ENCODE measurements around the gene HSDL1. TPM values are rescaled to one million over a fixed set of nuclear protein-coding genes. Genes with fewer than 3 reads are reported as not detected.
A peak's percentile ranks its signal among the peaks of the same experiment; 100 is the strongest.

The HSDL1 gene
- total RNA-seq, 1 donor from 2014 or later = 24.9 TPM

DNA sequence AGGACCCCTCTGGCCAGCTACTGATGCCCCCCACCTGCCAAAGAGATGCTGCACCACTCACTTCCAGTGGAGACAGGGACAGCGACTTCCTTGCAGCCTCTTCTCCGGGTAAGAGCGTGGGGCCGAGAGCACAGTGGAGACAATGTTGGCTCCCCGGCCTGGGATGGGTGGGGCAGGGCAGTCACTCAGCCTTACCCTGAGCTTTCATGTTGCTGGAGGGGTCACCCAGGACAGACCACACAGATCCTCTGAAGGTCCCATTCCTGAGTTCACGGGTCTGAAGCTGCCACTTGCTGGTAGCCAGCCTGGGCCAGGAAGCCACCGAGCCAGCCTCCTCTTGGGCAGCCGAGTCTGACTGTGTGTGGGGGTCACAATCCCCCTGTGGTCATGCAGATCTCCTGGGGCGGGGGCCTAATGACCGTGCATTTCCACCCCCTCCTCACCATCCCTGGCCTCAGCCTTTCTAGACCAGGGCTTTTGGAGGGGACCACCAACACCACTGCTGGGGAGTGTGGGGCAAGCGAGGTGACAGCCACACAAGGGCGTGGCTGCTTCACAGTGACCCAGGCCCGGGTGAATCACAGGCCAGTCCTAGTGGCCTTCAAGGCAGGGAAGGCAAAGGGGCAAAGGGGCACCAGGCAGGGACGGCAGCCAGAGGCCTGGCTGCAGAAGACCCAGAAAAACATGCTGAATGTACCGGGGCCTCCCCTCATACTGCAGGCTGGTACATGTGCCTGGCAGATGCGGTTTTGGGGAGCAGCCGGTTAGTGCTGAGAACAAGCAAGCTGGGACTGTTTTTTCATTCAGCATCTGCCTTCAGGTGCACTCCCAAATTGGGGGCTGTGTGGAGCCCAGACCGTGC is 31.4 kb upstream of the HSDL1 start:
- DNase-seq (ENCODE audit: low read depth in 2 of 2) = no peak

DNA sequence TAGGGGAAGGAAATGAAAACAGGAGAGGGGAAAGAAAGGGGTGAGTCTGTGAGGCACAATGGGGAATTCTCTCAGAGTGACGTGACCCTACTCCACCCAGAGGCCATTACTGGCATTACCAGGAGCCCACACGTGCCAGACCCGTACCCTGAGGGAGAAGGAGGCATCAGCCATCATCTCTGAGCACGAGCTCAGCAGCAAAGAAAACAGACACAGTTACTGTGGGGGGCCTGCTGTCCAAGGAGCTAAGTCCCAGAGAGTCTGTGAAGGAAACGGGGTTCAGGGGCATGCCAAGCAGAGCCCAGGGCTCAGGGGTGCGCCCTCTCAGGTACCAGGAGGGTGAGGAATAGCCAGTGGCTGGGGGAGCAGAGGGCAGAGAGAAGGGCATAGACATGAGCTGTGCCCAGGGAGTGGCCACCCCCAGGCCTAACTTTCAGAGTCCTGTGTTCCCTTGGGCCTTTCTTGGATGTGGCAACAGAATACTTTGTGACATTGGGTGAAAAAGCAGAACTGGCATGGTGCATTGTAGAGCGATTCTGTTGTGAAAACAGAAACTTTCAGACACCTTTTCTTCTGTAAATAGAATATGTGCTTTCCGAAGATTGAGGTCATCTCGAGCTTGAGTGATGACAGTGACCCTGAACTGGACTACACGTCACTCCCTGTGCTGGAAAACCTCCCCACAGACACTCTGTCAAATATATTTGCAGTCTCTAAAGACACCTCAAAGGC is 30.5 kb upstream of the HSDL1 start:
- DNase-seq (ENCODE audit: low read depth in 2 of 2) = peak in 1 of 2 donors; percentile 26

GRCh38 chr16:84174396-84174795 is 29.4 kb upstream of the HSDL1 start:
- no peak for DNase-seq (ENCODE audit: low read depth in 2 of 2)

- no peak for DNase-seq (ENCODE audit: low read depth in 2 of 2)
Measured at GRCh38 chr16:84169765-84170310, 24.9 kb upstream of the HSDL1 start.

DNA sequence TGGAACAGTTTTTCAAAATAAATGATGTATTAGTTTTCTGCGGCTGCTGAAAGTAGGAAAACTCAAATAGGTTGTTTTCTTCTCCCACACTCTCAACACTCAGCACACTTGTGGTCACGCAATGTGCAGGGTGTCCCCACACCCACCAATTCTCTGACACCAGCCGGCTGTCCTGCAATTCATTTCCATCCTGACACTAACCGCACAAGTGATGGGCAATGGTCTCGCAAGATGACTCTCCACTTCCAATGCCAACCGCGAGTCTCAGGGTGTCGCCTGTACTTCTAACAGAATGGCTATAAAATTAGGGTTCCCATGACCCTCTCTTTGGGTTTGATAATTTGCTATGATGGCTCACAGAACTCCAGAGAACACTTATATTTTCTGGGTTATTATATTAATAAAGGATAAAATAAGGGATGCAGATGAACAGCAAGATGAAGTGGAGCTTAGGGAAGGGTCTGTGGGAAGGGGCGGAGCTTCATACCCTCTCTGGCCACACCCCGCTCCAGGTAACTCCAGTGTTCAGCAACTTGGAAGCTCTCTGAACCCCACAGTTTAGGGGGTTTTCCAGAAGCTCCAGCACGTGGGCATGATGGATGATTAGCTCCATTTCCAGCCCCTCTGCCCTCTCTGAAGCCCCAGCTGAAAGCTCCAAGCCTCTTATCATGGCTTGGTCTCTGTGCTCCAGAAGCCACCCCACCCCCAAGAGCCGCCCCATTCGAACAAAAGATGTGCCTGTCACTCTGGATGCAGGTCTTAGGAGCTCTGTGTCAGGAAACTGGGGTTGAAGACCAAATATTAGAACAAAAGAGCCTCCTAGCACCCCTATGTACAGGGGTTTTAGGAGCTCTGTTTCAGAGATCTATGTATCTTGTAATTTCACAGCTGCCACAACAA is 22.1 kb upstream of the HSDL1 start:
- no peak for DNase-seq (ENCODE audit: low read depth in 2 of 2)

- no peak for DNase-seq (ENCODE audit: low read depth in 2 of 2)
Measured at GRCh38 chr16:84165746-84166145, 20.8 kb upstream of the HSDL1 start.

DNA sequence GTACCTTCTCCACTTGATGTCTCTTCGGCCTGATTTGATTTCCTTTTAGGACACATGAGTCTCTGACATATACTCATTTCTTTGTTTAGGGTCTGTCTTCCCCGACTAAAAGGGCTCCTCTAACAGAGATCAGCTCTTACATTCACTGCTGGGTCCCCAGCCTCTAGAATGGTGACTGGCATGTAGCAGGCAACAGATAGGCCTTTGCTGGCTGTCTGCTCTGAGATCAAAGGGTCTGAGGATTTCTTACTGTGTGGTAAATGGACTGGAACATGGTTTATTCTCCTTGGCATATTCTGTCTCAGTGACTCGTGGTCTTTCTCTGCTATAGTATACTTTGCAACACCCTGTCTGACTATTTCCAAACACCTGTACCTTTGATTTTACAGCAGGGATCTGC is 16.8 kb upstream of the HSDL1 start:
- DNase-seq (ENCODE audit: low read depth in 2 of 2) = no peak

DNA sequence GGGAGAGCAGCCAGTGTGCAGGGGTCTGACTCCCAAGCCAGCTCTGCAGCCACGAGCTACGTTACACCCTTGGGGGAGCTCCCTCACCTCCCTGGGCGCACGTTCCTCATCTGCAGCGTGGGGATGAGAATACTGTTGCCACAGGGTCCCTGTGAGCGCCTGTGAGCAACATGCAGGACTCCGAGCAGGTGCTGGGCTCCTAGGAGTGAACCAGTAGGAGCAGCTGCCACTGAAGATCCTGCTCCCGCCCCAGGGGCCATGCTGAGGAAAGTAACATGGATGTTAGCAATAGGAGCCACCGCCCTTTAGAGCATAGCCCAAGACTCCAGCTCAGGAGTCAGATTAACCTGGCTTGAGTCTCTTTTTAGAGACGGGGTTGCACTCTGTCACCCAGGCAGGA is 16.1 kb upstream of the HSDL1 start:
- DNase-seq (ENCODE audit: low read depth in 2 of 2) = no peak

GRCh38 chr16:84159800-84160199 is 14.8 kb upstream of the HSDL1 start:
- DNase-seq (ENCODE audit: low read depth in 2 of 2) = no peak

DNA sequence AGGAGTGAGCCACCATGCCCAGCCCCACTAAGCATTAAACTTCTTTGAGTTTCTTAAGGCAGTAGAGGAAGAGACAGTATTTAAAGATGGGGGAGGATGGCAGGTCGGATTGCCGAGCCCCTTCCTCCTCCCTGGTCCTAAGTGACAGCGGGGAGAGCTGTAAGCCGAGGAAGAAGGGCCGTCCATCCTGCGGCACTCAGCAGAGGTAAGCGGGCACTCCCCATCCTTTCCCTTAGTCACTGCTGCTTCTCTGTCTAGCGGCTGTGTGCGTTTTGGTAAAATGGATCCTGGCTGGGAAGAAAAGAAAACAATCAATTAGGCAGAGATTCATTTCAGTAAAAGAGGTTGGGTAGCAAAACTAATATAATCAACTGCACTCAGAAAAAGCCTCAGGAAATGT is 14.0 kb upstream of the HSDL1 start:
- no peak for DNase-seq (ENCODE audit: low read depth in 2 of 2)

DNA sequence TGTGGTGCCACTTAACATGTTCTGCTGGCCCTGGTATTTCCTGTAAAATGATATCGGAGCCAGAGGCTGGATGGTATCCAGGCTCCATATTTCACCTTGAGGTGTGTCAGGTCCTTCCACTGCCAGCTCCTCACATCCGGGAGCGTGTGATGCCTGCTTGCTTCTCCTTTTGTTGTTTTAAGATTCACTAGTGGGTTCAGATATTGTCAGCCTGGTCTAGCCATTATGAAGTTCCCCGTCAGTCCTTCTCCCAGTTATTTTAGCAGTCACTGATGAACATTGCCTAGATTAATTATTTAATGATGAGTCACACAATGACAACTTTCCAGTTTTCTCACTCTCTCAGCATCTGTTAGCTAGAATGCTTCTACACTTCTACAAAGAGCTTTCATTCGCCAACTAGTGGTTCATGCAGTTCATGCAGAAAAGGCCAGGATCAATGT is 11.4 kb upstream of the HSDL1 start:
- DNase-seq (ENCODE audit: low read depth in 2 of 2) = no peak

- DNase-seq (ENCODE audit: low read depth in 2 of 2) = no peak
Measured at GRCh38 chr16:84155771-84156170, 10.8 kb upstream of the HSDL1 start.

- DNase-seq (ENCODE audit: low read depth in 2 of 2) = no peak
Measured at GRCh38 chr16:84155226-84155625, 10.2 kb upstream of the HSDL1 start.

DNA sequence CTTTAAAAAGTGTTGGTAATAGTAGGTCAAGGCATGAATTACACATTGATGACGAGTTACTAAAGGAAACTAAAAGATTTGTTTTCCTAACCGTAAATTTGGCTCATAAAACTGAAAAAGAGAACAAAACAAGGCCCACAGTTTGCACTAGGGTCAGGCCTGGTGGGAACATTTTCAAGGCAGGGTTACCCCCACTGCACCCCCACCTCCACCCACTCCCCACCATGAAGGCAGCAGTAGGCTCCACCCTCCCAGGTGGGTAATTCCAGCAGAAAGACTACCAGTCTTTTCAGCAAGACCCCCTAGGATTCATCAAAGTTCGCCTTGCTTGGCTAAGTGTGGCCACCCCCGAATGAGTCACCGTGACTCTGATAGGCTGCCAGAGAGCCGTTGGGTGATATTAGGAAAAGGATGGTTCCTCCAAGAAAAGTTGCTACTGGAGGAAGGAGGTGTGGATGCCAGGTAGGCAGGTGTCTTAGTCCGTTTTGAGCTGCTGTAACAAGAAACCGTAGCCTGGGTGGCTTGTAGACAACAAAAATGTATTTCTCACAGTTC is 8.8 kb upstream of the HSDL1 start:
- no peak for DNase-seq (ENCODE audit: low read depth in 2 of 2)

DNA sequence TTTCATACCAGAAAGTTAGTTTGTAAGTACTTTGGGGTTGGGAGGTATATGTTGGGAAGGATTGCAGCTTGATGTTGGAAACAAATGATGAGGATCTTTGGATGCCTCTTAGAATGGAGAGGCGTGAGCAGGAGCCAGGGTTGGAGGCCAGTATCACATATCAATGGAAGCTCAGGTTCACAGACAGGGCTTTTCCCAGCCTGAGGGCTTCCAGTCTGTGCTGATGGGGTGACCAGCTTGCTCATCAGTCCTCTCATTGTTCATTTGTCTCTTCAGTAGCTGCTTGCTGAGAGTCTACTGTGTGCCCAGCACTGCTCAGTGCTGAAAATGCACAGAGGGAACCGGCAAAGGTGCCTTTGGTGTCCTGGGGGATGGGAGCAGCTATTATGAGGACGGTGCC is 5.9 kb upstream of the HSDL1 start:
- no peak for DNase-seq (ENCODE audit: low read depth in 2 of 2)

DNA sequence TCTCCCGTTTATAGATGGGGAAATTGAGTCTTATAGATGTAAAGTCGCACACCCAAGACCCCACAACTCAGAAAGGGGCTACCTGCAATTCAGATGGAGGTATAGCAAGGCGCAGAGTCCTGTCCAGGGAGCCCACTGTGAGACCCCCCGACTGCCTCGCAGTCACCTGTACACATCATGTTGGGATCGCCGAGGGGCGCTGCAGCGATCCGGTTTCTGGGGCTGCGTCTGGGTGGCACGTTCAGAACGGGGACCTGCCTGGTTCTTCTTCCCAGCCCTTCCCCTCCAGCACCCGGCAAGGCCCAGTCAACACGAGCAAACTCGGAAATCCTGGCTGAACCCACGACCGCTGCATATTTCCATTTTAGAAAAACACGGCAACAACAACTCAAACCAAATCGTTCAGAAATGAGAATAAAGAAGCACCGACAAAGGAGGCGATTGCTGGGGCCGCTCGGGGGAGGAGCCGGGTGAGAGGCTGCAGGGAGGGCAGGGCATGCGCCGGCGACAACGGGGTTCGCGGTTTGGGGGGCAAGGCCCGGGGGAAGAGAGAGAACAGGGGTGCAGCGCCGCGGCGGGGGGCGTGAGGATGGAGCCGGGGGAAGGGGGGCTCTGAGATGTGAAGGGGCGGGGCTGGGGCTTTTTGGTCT is 643 bp downstream of the HSDL1 start:
- DNase-seq (ENCODE audit: low read depth in 2 of 2) = peak in 1 of 2 donors; percentile 47

GRCh38 chr16:84143784-84144199 is 1.2 kb downstream of the HSDL1 start:
- peak; percentile 17 to 51 for DNase-seq (ENCODE audit: low read depth in 2 of 2)

DNA sequence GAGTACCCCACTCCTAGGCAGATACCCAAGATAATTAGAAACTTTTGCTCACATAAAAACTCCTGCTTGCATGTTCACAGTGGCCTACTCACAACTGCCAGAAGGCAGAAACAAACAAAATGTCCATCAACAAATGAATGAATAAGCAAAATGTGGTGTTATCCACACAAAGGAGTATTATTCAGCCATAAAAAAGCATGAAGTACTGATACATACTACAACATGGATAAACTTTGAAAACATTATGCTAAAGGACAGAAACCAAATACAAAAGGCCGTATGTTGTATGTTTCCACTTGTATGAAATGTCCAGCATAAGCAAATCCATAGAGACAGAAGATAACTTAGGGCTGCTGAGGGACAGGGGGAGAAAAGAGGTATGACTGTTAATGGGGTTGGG is 1.9 kb downstream of the HSDL1 start:
- DNase-seq (ENCODE audit: low read depth in 2 of 2) = no peak

DNA sequence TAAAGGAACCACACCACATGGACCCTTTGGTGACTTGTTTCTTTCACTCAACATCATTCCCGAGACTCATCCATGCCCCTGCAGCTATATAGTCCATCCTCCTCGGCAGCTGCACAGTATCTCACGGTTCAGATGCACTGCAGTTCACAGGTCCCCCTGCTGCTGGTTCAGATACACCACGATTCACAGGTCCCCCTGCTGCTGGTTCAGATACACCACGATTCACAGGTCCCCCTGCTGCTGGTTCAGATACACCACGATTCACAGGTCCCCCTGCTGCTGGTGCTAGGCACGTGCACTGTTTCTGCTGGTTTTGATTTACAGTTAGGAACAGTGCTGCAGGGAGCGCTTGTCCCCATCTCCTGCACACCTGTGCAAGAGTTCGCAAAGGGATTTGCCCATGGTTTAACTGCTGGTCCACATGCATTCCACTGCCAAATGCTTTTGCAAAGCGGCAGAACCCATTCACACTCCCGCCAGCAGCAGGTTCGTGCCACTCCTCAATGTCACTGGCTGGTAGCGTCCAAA is 3.8 kb downstream of the HSDL1 start:
- no peak for DNase-seq (ENCODE audit: low read depth in 2 of 2)

DNA sequence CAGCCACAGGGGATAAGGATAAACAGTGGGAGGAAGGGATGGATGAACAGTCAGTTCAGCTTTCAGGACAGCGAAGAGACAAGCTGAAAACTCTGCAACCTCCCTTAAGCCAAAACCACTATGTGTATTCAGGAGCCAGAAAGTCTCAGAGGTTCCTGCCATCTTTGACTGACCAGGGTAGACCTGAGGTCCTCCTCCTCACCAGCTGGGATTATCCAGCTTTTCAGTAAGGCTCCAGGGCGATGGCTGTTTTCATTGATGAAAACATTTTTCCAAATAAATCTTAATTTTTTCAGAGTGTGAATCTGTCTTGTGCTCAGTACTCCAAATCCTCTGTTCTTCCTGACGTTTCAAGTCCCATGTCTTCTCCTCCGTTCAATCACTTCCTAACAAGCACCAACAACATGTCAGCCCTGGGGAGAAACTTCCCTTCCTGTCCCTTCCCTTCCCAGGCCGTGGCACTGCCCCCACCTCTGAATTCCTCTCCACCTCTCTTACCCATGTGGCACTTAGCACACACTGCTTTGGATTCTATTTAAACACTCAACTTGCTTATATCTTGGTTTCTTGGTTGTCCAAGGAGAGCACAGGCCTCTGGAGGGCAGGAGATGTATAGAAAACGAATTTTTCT is 5.2 kb downstream of the HSDL1 start:
- no peak for DNase-seq (ENCODE audit: low read depth in 2 of 2)
